ENCODE results near the gene ABLIM1.

ABLIM1 gene

GRCh38 chr10:114426476-114426875, 231.6 kb downstream of the ABLIM1 start:
- Histone ChIP-seq H3K36me3 (replicated peaks; ENCODE audit: insufficient read depth, low read length) (no peaks in the 10 kb centered on the region), H3K27ac (ENCODE audit: low read length) (no peak overlapping the region), H3K4me2 (ENCODE audit: low read depth, low read length) (no peak overlapping the region), H3K9ac (ENCODE audit: low read length) (no peak overlapping the region), H3K9me3 (replicated peaks; ENCODE audit: insufficient read depth, low read length) (no peaks in the 10 kb centered on the region), H3F3A (ENCODE audit: insufficient read depth, low read length) (no peaks in the 10 kb centered on the region), H3K9me2 (replicated peaks; ENCODE audit: insufficient read depth, low read length) (no peaks in the 10 kb centered on the region), H2AFZ (ENCODE audit: low read length) (no peak overlapping the region), H3K79me2 (ENCODE audit: low read length) (no peaks in the 10 kb centered on the region), H3K4me1 (ENCODE audit: low read length) (no peaks in the 10 kb centered on the region), H3K27me3 (replicated peaks; ENCODE audit: insufficient read depth, low read length) (no peaks in the 10 kb centered on the region), H3K4me3 (ENCODE audit: low read length) (no peak overlapping the region), H4K20me1 (ENCODE audit: insufficient read depth, low read length) (no peaks in the 10 kb centered on the region)
- no peak for DNase-seq
- TF ChIP-seq EZH2 (optimal IDR thresholded peaks at IDR 0.05; ENCODE audit: low read depth, low read length) (no peak), EZH2phosphoT487 (IDR thresholded peaks at IDR 0.05; ENCODE audit: low read length) (no peak)
- TF ChIP-seq, protein P1, sequence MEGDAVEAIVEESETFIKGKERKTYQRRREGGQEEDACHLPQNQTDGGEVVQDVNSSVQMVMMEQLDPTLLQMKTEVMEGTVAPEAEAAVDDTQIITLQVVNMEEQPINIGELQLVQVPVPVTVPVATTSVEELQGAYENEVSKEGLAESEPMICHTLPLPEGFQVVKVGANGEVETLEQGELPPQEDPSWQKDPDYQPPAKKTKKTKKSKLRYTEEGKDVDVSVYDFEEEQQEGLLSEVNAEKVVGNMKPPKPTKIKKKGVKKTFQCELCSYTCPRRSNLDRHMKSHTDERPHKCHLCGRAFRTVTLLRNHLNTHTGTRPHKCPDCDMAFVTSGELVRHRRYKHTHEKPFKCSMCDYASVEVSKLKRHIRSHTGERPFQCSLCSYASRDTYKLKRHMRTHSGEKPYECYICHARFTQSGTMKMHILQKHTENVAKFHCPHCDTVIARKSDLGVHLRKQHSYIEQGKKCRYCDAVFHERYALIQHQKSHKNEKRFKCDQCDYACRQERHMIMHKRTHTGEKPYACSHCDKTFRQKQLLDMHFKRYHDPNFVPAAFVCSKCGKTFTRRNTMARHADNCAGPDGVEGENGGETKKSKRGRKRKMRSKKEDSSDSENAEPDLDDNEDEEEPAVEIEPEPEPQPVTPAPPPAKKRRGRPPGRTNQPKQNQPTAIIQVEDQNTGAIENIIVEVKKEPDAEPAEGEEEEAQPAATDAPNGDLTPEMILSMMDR (IDR thresholded peaks at IDR 0.05; ENCODE audit: low read length): no peak

DNA sequence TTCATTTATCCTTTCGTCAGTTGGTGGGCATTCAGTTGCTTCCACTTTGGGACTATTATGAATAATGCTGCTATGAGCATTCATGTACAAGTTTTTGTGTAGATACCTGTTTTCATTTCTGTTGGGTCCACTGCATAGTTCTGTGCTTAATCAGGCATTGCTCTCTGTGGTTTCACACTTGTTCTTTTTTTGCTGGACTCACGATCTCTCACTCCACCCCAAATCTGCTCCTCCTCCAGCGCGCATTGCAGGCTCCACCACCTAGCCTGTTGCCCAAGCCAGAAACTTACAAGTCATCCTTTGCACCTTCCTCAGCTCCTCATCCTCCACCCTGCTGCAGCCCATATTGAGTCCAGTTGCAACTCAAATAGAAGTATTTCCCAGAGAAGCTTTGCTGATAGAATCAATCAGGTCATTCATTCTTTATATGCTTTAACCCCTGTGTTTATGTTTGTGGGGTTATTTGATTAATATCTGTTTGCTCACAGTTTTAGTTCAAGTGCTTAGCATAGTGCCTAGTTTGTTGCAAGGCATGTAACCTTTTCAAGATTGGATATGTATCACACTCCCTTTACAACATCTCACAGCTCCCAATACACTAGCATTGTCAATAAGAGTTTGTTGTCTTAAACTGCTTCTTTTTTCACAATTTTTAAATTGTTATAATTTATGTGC, 237.1 kb downstream of the ABLIM1 start:
- Histone ChIP-seq H3K4me3 (ENCODE audit: low read length) (no peak overlapping the region), H3K9me3 (replicated peaks; ENCODE audit: insufficient read depth, low read length) (no peaks in the 10 kb centered on the region), H3K4me1 (ENCODE audit: low read length) (no peaks in the 10 kb centered on the region), H3F3A (ENCODE audit: insufficient read depth, low read length) (no peaks in the 10 kb centered on the region), H3K27ac (ENCODE audit: low read length) (no peak overlapping the region), H3K4me2 (ENCODE audit: low read depth, low read length) (no peak overlapping the region), H3K27me3 (replicated peaks; ENCODE audit: insufficient read depth, low read length) (no peaks in the 10 kb centered on the region), H2AFZ (ENCODE audit: low read length) (no peak overlapping the region), H3K79me2 (ENCODE audit: low read length) (no peaks in the 10 kb centered on the region), H4K20me1 (ENCODE audit: insufficient read depth, low read length) (no peaks in the 10 kb centered on the region), H3K9ac (ENCODE audit: low read length) (no peak overlapping the region), H3K9me2 (replicated peaks; ENCODE audit: insufficient read depth, low read length) (no peaks in the 10 kb centered on the region), H3K36me3 (replicated peaks; ENCODE audit: insufficient read depth, low read length) (no peaks in the 10 kb centered on the region)
- no peak for TF ChIP-seq EZH2 (optimal IDR thresholded peaks at IDR 0.05; ENCODE audit: low read depth, low read length)
- no peak for TF ChIP-seq EZH2phosphoT487 (IDR thresholded peaks at IDR 0.05; ENCODE audit: low read length)
- TF ChIP-seq, protein P1 (IDR thresholded peaks at IDR 0.05; ENCODE audit: low read length): no peak
- no peak for DNase-seq

- H3K27me3 ChIP-seq (replicated peaks; ENCODE audit: insufficient read depth, low read length): no peaks in the 10 kb centered on the region
- H3K4me1 ChIP-seq (ENCODE audit: low read length): no peaks in the 10 kb centered on the region
- H3K4me2 ChIP-seq (ENCODE audit: low read depth, low read length): no peak overlapping the region
- H3K4me3 ChIP-seq (ENCODE audit: low read length): no peak overlapping the region
- no peaks in the 10 kb centered on the region for H3F3A ChIP-seq (ENCODE audit: insufficient read depth, low read length)
- no peak for DNase-seq
- H3K79me2 ChIP-seq (ENCODE audit: low read length): no peaks in the 10 kb centered on the region
- TF ChIP-seq EZH2phosphoT487 (IDR thresholded peaks at IDR 0.05; ENCODE audit: low read length): no peak
- TF ChIP-seq, protein P1 (IDR thresholded peaks at IDR 0.05; ENCODE audit: low read length): no peak
- TF ChIP-seq EZH2 (optimal IDR thresholded peaks at IDR 0.05; ENCODE audit: low read depth, low read length): no peak
- H3K9me2 ChIP-seq (replicated peaks; ENCODE audit: insufficient read depth, low read length): no peaks in the 10 kb centered on the region
- no peaks in the 10 kb centered on the region for H3K36me3 ChIP-seq (replicated peaks; ENCODE audit: insufficient read depth, low read length)
- H3K9me3 ChIP-seq (replicated peaks; ENCODE audit: insufficient read depth, low read length): no peaks in the 10 kb centered on the region
- no peaks in the 10 kb centered on the region for H4K20me1 ChIP-seq (ENCODE audit: insufficient read depth, low read length)
- no peak overlapping the region for H3K9ac ChIP-seq (ENCODE audit: low read length)
- H2AFZ ChIP-seq (ENCODE audit: low read length): no peak overlapping the region
- no peak overlapping the region for H3K27ac ChIP-seq (ENCODE audit: low read length)
Measured at GRCh38 chr10:114418109-114418508, 240.0 kb downstream of the ABLIM1 start.

Data from MM.1S (cell line).